ENCODE measurements around the gene MYO9A.
"Not testable (repeated sequence)": the region's sequence is repeated elsewhere in the genome, so short reads cannot be mapped to it uniquely, and the experiment has no call there.

The MYO9A gene

GRCh38 chr15:71858232-71858631 is 259.7 kb downstream of the MYO9A start:
- not testable (repeated sequence) for H3K4me1 ChIP-seq (ENCODE audit: insufficient read depth, low read length); H3K27ac ChIP-seq (ENCODE audit: low read depth, low read length); H3K27me3 ChIP-seq (ENCODE audit: insufficient read depth, low read length); H3K36me3 ChIP-seq (ENCODE audit: insufficient read depth, low read length); H3K9ac ChIP-seq (ENCODE audit: low read depth, low read length); H3K9me3 ChIP-seq (ENCODE audit: insufficient read depth, low read depth, low read length); H3K4me3 ChIP-seq (ENCODE audit: low read length)
- 99% methylated on average over 3 of the region's 4 CpGs for WGBS

- Histone ChIP-seq H3K4me3 (ENCODE audit: low read length) (no peak overlapping the region), H3K9ac (ENCODE audit: low read depth, low read length) (no peak overlapping the region), H3K36me3 (ENCODE audit: insufficient read depth, low read length) (peaks cover 19% of the 10 kb centered on the region), H3K4me1 (ENCODE audit: insufficient read depth, low read length) (no peaks in the 10 kb centered on the region), H3K27me3 (ENCODE audit: insufficient read depth, low read length) (no peaks in the 10 kb centered on the region), H3K27ac (ENCODE audit: low read depth, low read length) (no peak overlapping the region), H3K9me3 (ENCODE audit: insufficient read depth, low read depth, low read length) (no peaks in the 10 kb centered on the region)
- 90% methylated on average over 1 of the region's 1 CpG for WGBS
Measured at GRCh38 chr15:71853543-71853942, 264.4 kb downstream of the MYO9A start.

- 81% methylated on average over 1 of the region's 2 CpGs for WGBS
- no peaks in the 10 kb centered on the region for H3K9me3 ChIP-seq (ENCODE audit: insufficient read depth, low read depth, low read length)
- H3K4me1 ChIP-seq (ENCODE audit: insufficient read depth, low read length), result no peaks in the 10 kb centered on the region
- H3K4me3 ChIP-seq (ENCODE audit: low read length), result no peak overlapping the region
- H3K27me3 ChIP-seq (ENCODE audit: insufficient read depth, low read length), result no peaks in the 10 kb centered on the region
- H3K36me3 ChIP-seq (ENCODE audit: insufficient read depth, low read length), result peaks cover 36% of the 10 kb centered on the region
- H3K27ac ChIP-seq (ENCODE audit: low read depth, low read length), result no peak overlapping the region
- no peak overlapping the region for H3K9ac ChIP-seq (ENCODE audit: low read depth, low read length)
Measured at GRCh38 chr15:71844916-71845315, 273.0 kb downstream of the MYO9A start.

- Histone ChIP-seq H3K27me3 (ENCODE audit: insufficient read depth, low read length) (no peaks in the 10 kb centered on the region), H3K4me1 (ENCODE audit: insufficient read depth, low read length) (no peaks in the 10 kb centered on the region), H3K36me3 (ENCODE audit: insufficient read depth, low read length) (peaks cover 12% of the 10 kb centered on the region), H3K27ac (ENCODE audit: low read depth, low read length) (no peak overlapping the region), H3K9me3 (ENCODE audit: insufficient read depth, low read depth, low read length) (no peaks in the 10 kb centered on the region), H3K4me3 (ENCODE audit: low read length) (no peak overlapping the region), H3K9ac (ENCODE audit: low read depth, low read length) (no peak overlapping the region)
- 100% methylated on average over 2 of the region's 3 CpGs for WGBS
Measured at GRCh38 chr15:71841563-71841962, 276.4 kb downstream of the MYO9A start.

GRCh38 chr15:71830981-71831380 is 287.0 kb downstream of the MYO9A start:
- Histone ChIP-seq H3K36me3 (ENCODE audit: insufficient read depth, low read length) (peaks cover 22% of the 10 kb centered on the region), H3K9ac (ENCODE audit: low read depth, low read length) (no peak overlapping the region), H3K4me3 (ENCODE audit: low read length) (no peak overlapping the region), H3K27me3 (ENCODE audit: insufficient read depth, low read length) (no peaks in the 10 kb centered on the region), H3K9me3 (ENCODE audit: insufficient read depth, low read depth, low read length) (no peaks in the 10 kb centered on the region), H3K4me1 (ENCODE audit: insufficient read depth, low read length) (peaks cover 10% of the 10 kb centered on the region), H3K27ac (ENCODE audit: low read depth, low read length) (no peak overlapping the region)
- 95% methylated on average over 2 of the region's 2 CpGs for WGBS

- Histone ChIP-seq H3K36me3 (ENCODE audit: insufficient read depth, low read length) (peaks cover 26% of the 10 kb centered on the region), H3K9ac (ENCODE audit: low read depth, low read length) (no peak overlapping the region), H3K27me3 (ENCODE audit: insufficient read depth, low read length) (no peaks in the 10 kb centered on the region), H3K27ac (ENCODE audit: low read depth, low read length) (peak overlapping the region; percentile 24; the same call in 1 of the 2 replicates), H3K4me3 (ENCODE audit: low read length) (no peak overlapping the region), H3K9me3 (ENCODE audit: insufficient read depth, low read depth, low read length) (peaks cover 14% of the 10 kb centered on the region; the same call in 1 of the 2 replicates), H3K4me1 (ENCODE audit: insufficient read depth, low read length) (peaks cover 12% of the 10 kb centered on the region)
- 85% methylated on average over 5 of the region's 5 CpGs for WGBS
Measured at GRCh38 chr15:71826196-71826595, 291.8 kb downstream of the MYO9A start.

GRCh38 chr15:71825021-71825730 is 292.8 kb downstream of the MYO9A start:
- Histone ChIP-seq H3K27me3 (ENCODE audit: insufficient read depth, low read length) (no peaks in the 10 kb centered on the region), H3K36me3 (ENCODE audit: insufficient read depth, low read length) (peaks cover 26% of the 10 kb centered on the region), H3K27ac (ENCODE audit: low read depth, low read length) (no peak overlapping the region), H3K4me3 (ENCODE audit: low read length) (no peak overlapping the region), H3K9me3 (ENCODE audit: insufficient read depth, low read depth, low read length) (peaks cover 14% of the 10 kb centered on the region; the same call in 1 of the 2 replicates), H3K9ac (ENCODE audit: low read depth, low read length) (no peak overlapping the region), H3K4me1 (ENCODE audit: insufficient read depth, low read length) (peaks cover 12% of the 10 kb centered on the region)
- 96% methylated on average over 3 of the region's 4 CpGs for WGBS

- Histone ChIP-seq H3K9ac (ENCODE audit: low read depth, low read length) (no peak overlapping the region), H3K9me3 (ENCODE audit: insufficient read depth, low read depth, low read length) (peaks cover 14% of the 10 kb centered on the region; the same call in 1 of the 2 replicates), H3K4me1 (ENCODE audit: insufficient read depth, low read length) (peaks cover 12% of the 10 kb centered on the region), H3K36me3 (ENCODE audit: insufficient read depth, low read length) (peaks cover 20% of the 10 kb centered on the region), H3K27ac (ENCODE audit: low read depth, low read length) (no peak overlapping the region), H3K27me3 (ENCODE audit: insufficient read depth, low read length) (no peaks in the 10 kb centered on the region), H3K4me3 (ENCODE audit: low read length) (no peak overlapping the region)
- 90% methylated on average over 3 of the region's 3 CpGs for WGBS
Measured at GRCh38 chr15:71823801-71824200, 294.1 kb downstream of the MYO9A start.

GRCh38 chr15:71822890-71823630 is 294.9 kb downstream of the MYO9A start:
- H3K36me3 ChIP-seq (ENCODE audit: insufficient read depth, low read length), result peaks cover 20% of the 10 kb centered on the region
- WGBS, result 96% methylated on average over 3 of the region's 3 CpGs
- peaks cover 14% of the 10 kb centered on the region; the same call in 1 of the 2 replicates for H3K9me3 ChIP-seq (ENCODE audit: insufficient read depth, low read depth, low read length)
- H3K4me1 ChIP-seq (ENCODE audit: insufficient read depth, low read length), result peaks cover 12% of the 10 kb centered on the region
- H3K9ac ChIP-seq (ENCODE audit: low read depth, low read length), result no peak overlapping the region
- no peak overlapping the region for H3K27ac ChIP-seq (ENCODE audit: low read depth, low read length)
- no peak overlapping the region for H3K4me3 ChIP-seq (ENCODE audit: low read length)
- H3K27me3 ChIP-seq (ENCODE audit: insufficient read depth, low read length), result no peaks in the 10 kb centered on the region

GRCh38 chr15:71821547-71822129 is 296.3 kb downstream of the MYO9A start:
- peaks cover 8% of the 10 kb centered on the region for H3K4me1 ChIP-seq (ENCODE audit: insufficient read depth, low read length)
- no peak overlapping the region for H3K9ac ChIP-seq (ENCODE audit: low read depth, low read length)
- WGBS, result 92% methylated on average over 5 of the region's 5 CpGs
- no peak overlapping the region for H3K4me3 ChIP-seq (ENCODE audit: low read length)
- no peaks in the 10 kb centered on the region for H3K27me3 ChIP-seq (ENCODE audit: insufficient read depth, low read length)
- H3K27ac ChIP-seq (ENCODE audit: low read depth, low read length), result no peak overlapping the region
- H3K36me3 ChIP-seq (ENCODE audit: insufficient read depth, low read length), result peaks cover 8% of the 10 kb centered on the region; the same call in 1 of the 2 replicates
- peaks cover 14% of the 10 kb centered on the region; the same call in 1 of the 2 replicates for H3K9me3 ChIP-seq (ENCODE audit: insufficient read depth, low read depth, low read length)

- H3K9ac ChIP-seq (ENCODE audit: low read depth, low read length), result no peak overlapping the region
- H3K27me3 ChIP-seq (ENCODE audit: insufficient read depth, low read length), result no peaks in the 10 kb centered on the region
- H3K27ac ChIP-seq (ENCODE audit: low read depth, low read length), result no peak overlapping the region
- no peaks in the 10 kb centered on the region for H3K4me1 ChIP-seq (ENCODE audit: insufficient read depth, low read length)
- peaks cover 14% of the 10 kb centered on the region; the same call in 1 of the 2 replicates for H3K9me3 ChIP-seq (ENCODE audit: insufficient read depth, low read depth, low read length)
- 67% methylated on average over 1 of the region's 1 CpG for WGBS
- no peak overlapping the region for H3K4me3 ChIP-seq (ENCODE audit: low read length)
- H3K36me3 ChIP-seq (ENCODE audit: insufficient read depth, low read length), result 0 out of 2 replicates have a peak, but pooled peaks cover under 1% of the 10 kb centered on the region
Measured at GRCh38 chr15:71820127-71820526, 297.8 kb downstream of the MYO9A start.
